Panc1 (cell line): ENCODE measurements around the gene KCNMB2.

ENCODE experiments used
- SIN3A ChIP-seq: IDR thresholded peaks from 2 replicates; pipeline ENCODE4 v1.6.1; 2012; ENCODE audit warnings: low read depth, mild to moderate bottlenecking, low read length, moderate library complexity, borderline replicate concordance; ENCODE audit not compliant: insufficient read depth
- TF ChIP-seq, protein P1 (sequence below): fragments of 450-650 bp; IDR thresholded peaks from 2 replicates; pipeline ENCODE4 v1.5.1; 2017; ENCODE audit warnings: mild to moderate bottlenecking

DNA sequence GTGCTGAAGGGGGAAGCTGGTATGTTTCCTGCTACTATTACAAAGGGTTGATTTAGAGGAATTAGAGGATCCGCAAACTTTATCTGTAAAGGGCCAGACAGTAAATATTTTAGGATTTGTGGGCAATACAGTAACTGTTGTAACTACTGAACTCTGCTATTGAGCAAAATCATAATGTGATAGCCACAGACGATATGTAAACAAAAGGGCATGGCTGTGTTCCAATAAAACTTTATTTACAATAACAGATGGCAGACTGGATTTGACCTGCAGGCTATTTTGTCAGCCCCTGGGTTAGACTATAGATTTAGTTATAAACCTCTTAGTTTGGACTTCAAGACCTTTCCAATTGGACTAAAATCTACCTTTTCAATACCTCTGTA lies 27.8 kb upstream of the KCNMB2 start:
- TF ChIP-seq, protein P1, sequence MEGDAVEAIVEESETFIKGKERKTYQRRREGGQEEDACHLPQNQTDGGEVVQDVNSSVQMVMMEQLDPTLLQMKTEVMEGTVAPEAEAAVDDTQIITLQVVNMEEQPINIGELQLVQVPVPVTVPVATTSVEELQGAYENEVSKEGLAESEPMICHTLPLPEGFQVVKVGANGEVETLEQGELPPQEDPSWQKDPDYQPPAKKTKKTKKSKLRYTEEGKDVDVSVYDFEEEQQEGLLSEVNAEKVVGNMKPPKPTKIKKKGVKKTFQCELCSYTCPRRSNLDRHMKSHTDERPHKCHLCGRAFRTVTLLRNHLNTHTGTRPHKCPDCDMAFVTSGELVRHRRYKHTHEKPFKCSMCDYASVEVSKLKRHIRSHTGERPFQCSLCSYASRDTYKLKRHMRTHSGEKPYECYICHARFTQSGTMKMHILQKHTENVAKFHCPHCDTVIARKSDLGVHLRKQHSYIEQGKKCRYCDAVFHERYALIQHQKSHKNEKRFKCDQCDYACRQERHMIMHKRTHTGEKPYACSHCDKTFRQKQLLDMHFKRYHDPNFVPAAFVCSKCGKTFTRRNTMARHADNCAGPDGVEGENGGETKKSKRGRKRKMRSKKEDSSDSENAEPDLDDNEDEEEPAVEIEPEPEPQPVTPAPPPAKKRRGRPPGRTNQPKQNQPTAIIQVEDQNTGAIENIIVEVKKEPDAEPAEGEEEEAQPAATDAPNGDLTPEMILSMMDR: no peak
- no peak for TF ChIP-seq SIN3A
